Omental fat pad (tissue), 4 donors: ENCODE measurements around the gene NTM. TPM values are rescaled to one million over a fixed set of nuclear protein-coding genes. Genes with fewer than 3 reads are reported as not detected.

ENCODE experiments used
- ATAC-seq: fragments of 150-250 bp; one replicate; pipeline ENCODE4 v1.9.1; 2016; ENCODE audit warnings: mild to moderate bottlenecking, moderate library complexity; ENCODE audit not compliant: low FRiP score
- DNase-seq: peaks from one replicate; pipeline ENCODE4 v3.0.0-alpha.2; 2019; ENCODE audit warnings: low spot score
- CTCF ChIP-seq, 3 donors: fragments of 450-650 bp; IDR thresholded peaks; one replicate each; pipeline ENCODE4 v1.5.1; 2016 to 2017; ENCODE audit warnings: antibody characterized with exemption in 3 of 3, mild to moderate bottlenecking in 3 of 3, moderate library complexity in 2 of 3
- total RNA-seq, 4 donors: library from RNA; depleted of rRNA; stranded (reverse); fragments of >200 nt; gene quantifications; one replicate each; pipeline ENCODE4 v1.1.0, GENCODE V29; 2016

Gene NTM
- total RNA-seq, 4 donors from 2014 or later, result 0.56 to 5.5 (median 2.4) TPM

GRCh38 chr11:131851964-131852755 is 481.7 kb downstream of the NTM start:
- TF ChIP-seq CTCF (IDR thresholded peaks at IDR 0.05), result no peak
- ATAC-seq, result no peak
- DNase-seq, result no peak

- DNase-seq (no peak), ATAC-seq (no peak)
- no peak for TF ChIP-seq CTCF (IDR thresholded peaks at IDR 0.05)
These were observed 482.3 kb downstream of the NTM start for GRCh38 chr11:131852757-131853156.

- ATAC-seq (no peak), DNase-seq (no peak)
- TF ChIP-seq CTCF (IDR thresholded peaks at IDR 0.05), result no peak
These were observed 484.0 kb downstream of the NTM start for GRCh38 chr11:131854391-131854790.

- ATAC-seq (no peak), DNase-seq (no peak)
- TF ChIP-seq CTCF (IDR thresholded peaks at IDR 0.05), result no peak
These were observed 484.9 kb downstream of the NTM start for GRCh38 chr11:131855320-131855719.

GRCh38 chr11:131857246-131857645 is 486.8 kb downstream of the NTM start:
- TF ChIP-seq CTCF (IDR thresholded peaks at IDR 0.05), result no peak
- ATAC-seq, result no peak
- DNase-seq, result no peak

GRCh38 chr11:131858505-131858904 is 488.1 kb downstream of the NTM start:
- TF ChIP-seq CTCF (IDR thresholded peaks at IDR 0.05), result no peak
- ATAC-seq (no peak), DNase-seq (no peak)

- no peak for ATAC-seq
- DNase-seq, result no peak
- TF ChIP-seq CTCF (IDR thresholded peaks at IDR 0.05), result no peak
These were observed 489.3 kb downstream of the NTM start for GRCh38 chr11:131859538-131860210.
